ENCODE data around the gene RWDD4.
"Not testable (repeated sequence)": the region's sequence is repeated elsewhere in the genome, so short reads cannot be mapped to it uniquely, and the experiment has no call there.

Gene RWDD4

GRCh38 chr4:183635321-183635720 lies 23.7 kb downstream of the RWDD4 start:
- peak in 3 of 4 experiments; percentile 24 to 45 (median 30) for DNase-seq

GRCh38 chr4:183633476-183634400 lies 25.2 kb downstream of the RWDD4 start:
- DNase-seq: no peak

- DNase-seq: no peak
Observed at GRCh38 chr4:183632689-183633088, 26.3 kb downstream of the RWDD4 start.

GRCh38 chr4:183631577-183632198 lies 27.3 kb downstream of the RWDD4 start:
- DNase-seq: no peak

- DNase-seq: no peak
Observed at GRCh38 chr4:183627979-183628588, 30.9 kb downstream of the RWDD4 start.

GRCh38 chr4:183627286-183627685 lies 31.7 kb downstream of the RWDD4 start:
- not testable (repeated sequence) for DNase-seq

- DNase-seq: no peak
Observed at GRCh38 chr4:183626168-183626567, 32.8 kb downstream of the RWDD4 start.

- no peak for DNase-seq
Observed at GRCh38 chr4:183624548-183624947, 34.4 kb downstream of the RWDD4 start.

- DNase-seq: peak in 3 of 4 experiments; percentile 41 to 78 (median 77)
Observed at GRCh38 chr4:183621875-183622274, 37.1 kb downstream of the RWDD4 start.

GRCh38 chr4:183620421-183620820 lies 38.6 kb downstream of the RWDD4 start:
- no peak for DNase-seq

GRCh38 chr4:183618681-183619080 lies 40.3 kb downstream of the RWDD4 start:
- no peak for DNase-seq

- DNase-seq: no peak
Observed at GRCh38 chr4:183617075-183617474, 41.9 kb downstream of the RWDD4 start.

GRCh38 chr4:183612329-183613250 lies 46.4 kb downstream of the RWDD4 start:
- no peak for DNase-seq

GRCh38 chr4:183611210-183611830 lies 47.7 kb downstream of the RWDD4 start:
- no peak for DNase-seq

- no peak for DNase-seq
Observed at GRCh38 chr4:183610613-183611012, 48.4 kb downstream of the RWDD4 start.

- peak in 2 of 4 experiments; percentile 10 to 14 for DNase-seq
Observed at GRCh38 chr4:183610033-183610432, 49.0 kb downstream of the RWDD4 start.

- DNase-seq: no peak
Observed at GRCh38 chr4:183609151-183609550, 49.8 kb downstream of the RWDD4 start.

GRCh38 chr4:183607894-183608293 lies 51.1 kb downstream of the RWDD4 start:
- DNase-seq: no peak

GRCh38 chr4:183602557-183603027 lies 56.4 kb downstream of the RWDD4 start:
- DNase-seq: peak in 3 of 4 experiments; percentile 13 to 34 (median 15)

- no peak for DNase-seq
Observed at GRCh38 chr4:183601381-183601780, 57.6 kb downstream of the RWDD4 start.

GRCh38 chr4:183600189-183600685 lies 58.7 kb downstream of the RWDD4 start:
- DNase-seq: peak; percentile 9 to 31 (median 16)

Measured in suppressor macrophage (primary cell).